ENCODE data around the gene CADM1. TPM values are rescaled to one million over a fixed set of nuclear protein-coding genes. Genes with fewer than 3 reads are reported as not detected.

CADM1 gene
- total RNA-seq, 2 experiments from 2014 or later, result 0.47 to 0.63 TPM

GRCh38 chr11:115393950-115394349 is 110.3 kb downstream of the CADM1 start:
- H3K36me3 Mint-ChIP-seq (ENCODE audit: low read depth), result no peaks in the 10 kb centered on the region
- DNase-seq (no peak), ATAC-seq (no peak)
- H3K9me3 Mint-ChIP-seq, result no peaks in the 10 kb centered on the region
- no peak for TF ChIP-seq CTCF (IDR thresholded peaks at IDR 0.05)
- H3K27me3 Mint-ChIP-seq, result peaks cover 4% of the 10 kb centered on the region
- intact Hi-C loops (cut with micrococcal nuclease), result no loop called here
- CTCF ChIA-PET, result no interaction called here
- H3K27ac Mint-ChIP-seq, result no peak overlapping the region
- H3K4me3 Mint-ChIP-seq, result no peak overlapping the region
- no peaks in the 10 kb centered on the region for H3K4me1 Mint-ChIP-seq (ENCODE audit: low read depth)
- POLR2A ChIA-PET, result no interaction called here

GRCh38 chr11:115391598-115391997 is 112.6 kb downstream of the CADM1 start:
- intact Hi-C loops (cut with micrococcal nuclease), result no loop called here
- no peak overlapping the region for H3K4me3 Mint-ChIP-seq
- H3K27me3 Mint-ChIP-seq, result peaks cover 7% of the 10 kb centered on the region
- ATAC-seq (no peak), DNase-seq (no peak)
- ChIA-PET POLR2A (no interaction called here), CTCF (no interaction called here)
- H3K36me3 Mint-ChIP-seq (ENCODE audit: low read depth), result no peaks in the 10 kb centered on the region
- no peak overlapping the region for H3K27ac Mint-ChIP-seq
- no peak for TF ChIP-seq CTCF (IDR thresholded peaks at IDR 0.05)
- no peaks in the 10 kb centered on the region for H3K4me1 Mint-ChIP-seq (ENCODE audit: low read depth)
- no peaks in the 10 kb centered on the region for H3K9me3 Mint-ChIP-seq

- no peak overlapping the region for H3K4me3 Mint-ChIP-seq
- H3K27me3 Mint-ChIP-seq, result peaks cover 7% of the 10 kb centered on the region
- no peaks in the 10 kb centered on the region for H3K36me3 Mint-ChIP-seq (ENCODE audit: low read depth)
- ChIA-PET CTCF (no interaction called here), POLR2A (no interaction called here)
- intact Hi-C loops (cut with micrococcal nuclease), result no loop called here
- H3K9me3 Mint-ChIP-seq, result no peaks in the 10 kb centered on the region
- DNase-seq (no peak), ATAC-seq (no peak)
- no peak overlapping the region for H3K27ac Mint-ChIP-seq
- no peaks in the 10 kb centered on the region for H3K4me1 Mint-ChIP-seq (ENCODE audit: low read depth)
- no peak for TF ChIP-seq CTCF (IDR thresholded peaks at IDR 0.05)
Measured at GRCh38 chr11:115391160-115391559, 113.1 kb downstream of the CADM1 start.

- no peaks in the 10 kb centered on the region for H3K9me3 Mint-ChIP-seq
- no peak overlapping the region for H3K27ac Mint-ChIP-seq
- POLR2A ChIA-PET, result no interaction called here
- no peak for TF ChIP-seq CTCF (IDR thresholded peaks at IDR 0.05)
- DNase-seq, result no peak
- intact Hi-C loops (cut with micrococcal nuclease), result no loop called here
- no peak for ATAC-seq
- peaks cover 7% of the 10 kb centered on the region for H3K27me3 Mint-ChIP-seq
- no peaks in the 10 kb centered on the region for H3K4me1 Mint-ChIP-seq (ENCODE audit: low read depth)
- no peaks in the 10 kb centered on the region for H3K36me3 Mint-ChIP-seq (ENCODE audit: low read depth)
- CTCF ChIA-PET, result no interaction called here
- no peak overlapping the region for H3K4me3 Mint-ChIP-seq
Measured at GRCh38 chr11:115390441-115390840, 113.8 kb downstream of the CADM1 start.

- no peak for ATAC-seq
- no peak overlapping the region for H3K27ac Mint-ChIP-seq
- DNase-seq, result no peak
- ChIA-PET CTCF (no interaction called here), POLR2A (no interaction called here)
- no peak overlapping the region for H3K4me3 Mint-ChIP-seq
- peaks cover 7% of the 10 kb centered on the region for H3K27me3 Mint-ChIP-seq
- H3K4me1 Mint-ChIP-seq (ENCODE audit: low read depth), result no peaks in the 10 kb centered on the region
- no peak for TF ChIP-seq CTCF (IDR thresholded peaks at IDR 0.05)
- H3K36me3 Mint-ChIP-seq (ENCODE audit: low read depth), result no peaks in the 10 kb centered on the region
- no peaks in the 10 kb centered on the region for H3K9me3 Mint-ChIP-seq
- intact Hi-C loops (cut with micrococcal nuclease), result no loop called here
Measured at GRCh38 chr11:115389790-115390189, 114.4 kb downstream of the CADM1 start.
